GM03348 (cell line): ENCODE results near the gene TENM3.
"Not testable (repeated sequence)": the region's sequence is repeated elsewhere in the genome, so short reads cannot be mapped to it uniquely, and the experiment has no call there.

ENCODE experiments used
- DNase-seq: peaks from one replicate; pipeline ENCODE4 v3.0.0; 2012; ENCODE audit warnings: low spot score

Gene TENM3

DNA sequence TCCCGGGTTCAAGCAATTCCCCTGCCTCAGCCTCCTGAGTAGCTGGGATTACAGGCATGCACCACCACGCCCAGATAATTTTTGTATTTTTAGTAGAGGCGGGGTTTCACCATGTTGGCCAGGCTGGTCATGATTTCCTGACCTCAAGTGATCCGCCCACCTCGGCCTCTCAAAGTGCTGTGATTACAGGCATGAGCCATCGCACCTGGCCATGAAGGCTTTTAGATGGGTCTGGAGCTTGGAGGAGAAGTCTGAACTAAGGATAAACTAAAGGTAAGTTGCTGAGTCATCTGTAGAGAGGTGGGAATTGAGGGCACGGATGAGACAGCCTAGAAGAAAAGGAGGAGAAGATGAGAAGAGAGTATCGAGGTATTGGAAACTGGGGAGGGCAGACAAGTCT, at the start of gene TENM3:
TENM3 (plus strand) TSS at position 199 of the 400 bp plus-strand sequence. CDS start 80,619 bp downstream, outside the sequence.
- DNase-seq = not testable (repeated sequence)

- no peak for DNase-seq
Observed at GRCh38 chr4:182194091-182194824, 48.9 kb upstream of the TENM3 start.

DNA sequence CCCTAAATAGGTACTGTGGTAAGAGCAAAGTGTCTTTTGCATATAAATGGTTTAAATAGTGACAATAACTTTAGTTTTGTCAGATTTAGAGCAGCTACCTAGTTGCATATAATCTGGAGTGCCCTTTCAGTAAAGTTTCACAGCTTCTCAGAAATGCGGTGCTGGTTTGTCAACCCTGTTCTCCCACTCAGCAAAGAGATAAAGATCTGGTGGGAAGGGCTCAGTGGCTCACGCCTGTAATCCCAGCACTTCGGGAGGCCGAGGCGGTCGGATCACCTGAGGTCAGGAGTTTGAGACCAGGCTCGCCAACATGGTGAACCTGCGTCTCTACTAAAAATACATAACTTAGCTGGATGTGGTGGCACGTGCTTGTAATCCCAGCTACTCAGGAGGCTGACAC, 45.6 kb upstream of the TENM3 start:
- DNase-seq = no peak

- no peak for DNase-seq
Observed at GRCh38 chr4:182201871-182202270, 41.3 kb upstream of the TENM3 start.

- DNase-seq = no peak
Observed at GRCh38 chr4:182202650-182203049, 40.6 kb upstream of the TENM3 start.

- no peak for DNase-seq
Observed at GRCh38 chr4:182203872-182204411, 39.3 kb upstream of the TENM3 start.

- DNase-seq = no peak
Observed at GRCh38 chr4:182205306-182205705, 37.9 kb upstream of the TENM3 start.

DNA sequence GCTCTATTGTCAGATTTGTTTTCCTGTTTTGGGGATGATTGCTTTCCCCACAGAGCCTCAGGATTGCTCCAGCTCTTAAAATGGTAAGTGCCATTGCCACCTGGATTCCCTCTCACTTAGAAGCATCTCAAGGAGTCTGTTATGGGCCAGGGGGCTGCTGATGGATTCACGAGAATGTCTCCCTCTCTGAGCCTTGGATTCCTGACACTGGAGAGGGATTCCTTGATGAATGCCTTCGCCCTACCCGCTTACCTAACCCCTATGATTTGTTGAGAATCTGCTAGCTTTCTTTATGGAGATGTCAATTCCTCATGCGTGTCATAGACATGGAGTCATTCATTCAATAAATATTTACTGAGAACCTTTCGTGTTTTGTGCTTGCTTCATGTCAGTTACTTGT, 36.9 kb upstream of the TENM3 start:
- no peak for DNase-seq

DNA sequence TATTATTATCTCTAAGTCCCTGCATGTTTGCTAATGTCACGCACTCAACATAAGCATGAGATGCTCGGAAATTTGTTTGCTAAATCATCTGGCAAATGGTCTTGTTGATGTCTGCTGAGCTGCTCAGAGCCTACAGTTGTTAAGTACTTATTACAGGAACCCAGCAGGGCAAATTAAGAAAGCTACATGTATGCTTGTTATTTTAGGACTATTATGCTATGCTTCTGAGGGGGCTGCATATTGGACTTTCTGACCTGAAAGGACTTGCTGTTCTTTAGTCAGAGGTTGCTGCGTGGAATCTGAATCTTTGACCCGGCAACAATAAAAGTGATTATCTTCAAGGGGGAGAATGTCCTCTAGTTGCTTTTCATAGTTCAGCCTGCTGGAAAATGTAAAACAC, 36.3 kb upstream of the TENM3 start:
- no peak for DNase-seq

GRCh38 chr4:182207830-182208396, 35.3 kb upstream of the TENM3 start:
- DNase-seq = peak; percentile 73

- no peak for DNase-seq
Observed at GRCh38 chr4:182208526-182209050, 34.6 kb upstream of the TENM3 start.

- peak; percentile 61 for DNase-seq
Observed at GRCh38 chr4:182212211-182212761, 30.9 kb upstream of the TENM3 start.

DNA sequence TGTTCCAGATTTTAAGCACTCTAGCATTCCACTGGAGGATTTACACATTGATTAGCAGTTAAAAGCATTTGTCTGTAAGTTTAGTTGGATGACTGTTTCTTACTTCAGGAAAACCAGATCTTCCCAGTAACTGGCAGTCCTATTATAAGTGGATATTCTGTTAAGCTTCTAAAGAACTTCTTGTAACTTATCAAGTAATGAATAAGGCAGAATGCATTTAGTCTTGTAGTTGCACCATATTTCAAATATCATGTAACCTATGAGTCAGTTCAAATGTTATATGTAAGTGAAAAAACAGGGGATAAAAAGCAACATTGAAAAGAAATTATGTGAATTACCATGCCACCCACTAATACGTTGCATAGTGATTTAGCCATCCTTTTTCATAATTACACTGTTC, 30.2 kb upstream of the TENM3 start:
- DNase-seq = peak; percentile 21

DNA sequence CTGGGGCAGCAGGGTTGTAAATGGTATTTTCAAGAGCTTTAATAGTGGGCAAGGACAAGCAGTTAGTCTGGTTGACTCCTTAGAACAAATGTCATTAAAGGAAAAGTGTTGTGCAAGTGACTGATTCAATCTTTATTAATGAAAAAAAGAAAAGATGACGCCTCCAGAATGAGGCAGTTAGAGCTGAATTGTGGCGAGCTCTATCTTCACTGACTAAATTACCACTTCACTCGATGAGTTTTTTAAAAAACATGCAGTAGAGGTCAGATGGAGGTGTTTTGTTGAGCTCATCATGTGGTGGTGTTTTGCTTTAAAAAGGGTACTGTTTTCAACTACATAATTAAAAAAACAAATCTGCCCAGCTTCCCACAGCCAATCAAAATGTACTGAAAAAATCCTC, 28.1 kb upstream of the TENM3 start:
- peak; percentile 29 for DNase-seq

GRCh38 chr4:182216005-182216404, 27.2 kb upstream of the TENM3 start:
- no peak for DNase-seq

DNA sequence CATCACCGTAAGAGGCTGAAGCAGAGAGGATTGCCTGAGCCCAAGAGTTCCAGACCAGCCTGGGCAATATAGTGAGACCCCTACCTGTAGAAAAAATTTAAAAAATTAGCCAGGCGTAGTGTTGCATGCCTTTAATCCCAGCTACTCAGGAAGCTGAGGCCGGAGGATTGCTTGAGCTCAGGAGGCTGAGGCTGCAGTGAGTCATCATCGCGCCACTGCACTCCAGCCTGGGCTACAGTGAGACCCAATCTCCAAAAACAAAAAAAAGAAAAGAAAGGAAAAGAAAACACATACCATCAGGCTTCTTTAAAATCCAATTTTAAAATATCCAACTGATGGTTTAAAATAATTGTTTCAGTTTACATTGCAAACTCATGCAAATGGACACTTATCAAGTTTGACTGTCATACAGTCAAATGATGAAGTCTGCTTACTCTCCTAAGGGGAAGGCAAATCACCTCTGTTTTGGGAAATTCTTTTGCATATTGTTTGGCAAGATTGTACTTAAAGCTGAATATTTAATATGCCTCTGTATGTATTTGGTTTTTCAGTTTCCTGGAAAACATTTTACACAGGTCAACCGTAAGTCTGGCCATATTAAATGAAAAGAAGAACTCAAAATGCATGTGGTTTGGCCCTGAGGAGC, 23.7 kb upstream of the TENM3 start:
- DNase-seq = no peak

GRCh38 chr4:182221987-182222386, 21.2 kb upstream of the TENM3 start:
- DNase-seq = no peak

- DNase-seq = no peak
Observed at GRCh38 chr4:182222766-182223165, 20.4 kb upstream of the TENM3 start.

- no peak for DNase-seq
Observed at GRCh38 chr4:182223708-182224107, 19.5 kb upstream of the TENM3 start.

DNA sequence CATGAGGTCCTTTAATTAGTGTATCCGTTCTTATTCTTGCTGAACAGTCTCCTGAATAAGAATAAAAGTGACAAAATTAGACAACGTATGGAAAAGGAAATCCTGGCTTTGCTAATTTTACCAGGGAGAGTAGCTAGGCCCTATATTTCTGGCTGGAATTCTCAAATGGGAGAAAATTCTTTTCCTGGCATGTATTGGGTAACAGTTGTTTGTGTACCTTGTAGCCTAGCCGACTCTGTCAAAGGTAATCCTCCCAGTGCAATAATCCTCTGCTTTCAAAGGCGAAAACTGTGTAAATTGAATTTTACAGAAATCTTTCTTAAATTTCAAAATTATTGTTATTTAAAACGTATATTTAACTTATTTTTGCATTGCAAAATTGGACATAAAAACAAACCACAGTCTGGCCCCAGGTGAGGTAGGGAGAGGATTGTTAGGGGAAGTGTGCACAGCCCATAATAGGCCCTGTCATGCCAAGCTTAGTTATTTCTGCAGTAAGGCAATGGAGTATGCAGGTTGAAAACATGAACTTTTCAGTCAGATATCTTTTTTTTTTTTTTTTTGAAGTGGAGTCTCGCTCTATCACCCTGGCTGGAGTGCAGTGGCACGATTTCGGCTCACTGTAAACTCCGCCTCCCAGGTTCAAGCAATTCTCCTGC, 18.9 kb upstream of the TENM3 start:
- DNase-seq = no peak

GRCh38 chr4:182225257-182225852, 17.8 kb upstream of the TENM3 start:
- DNase-seq = no peak

DNA sequence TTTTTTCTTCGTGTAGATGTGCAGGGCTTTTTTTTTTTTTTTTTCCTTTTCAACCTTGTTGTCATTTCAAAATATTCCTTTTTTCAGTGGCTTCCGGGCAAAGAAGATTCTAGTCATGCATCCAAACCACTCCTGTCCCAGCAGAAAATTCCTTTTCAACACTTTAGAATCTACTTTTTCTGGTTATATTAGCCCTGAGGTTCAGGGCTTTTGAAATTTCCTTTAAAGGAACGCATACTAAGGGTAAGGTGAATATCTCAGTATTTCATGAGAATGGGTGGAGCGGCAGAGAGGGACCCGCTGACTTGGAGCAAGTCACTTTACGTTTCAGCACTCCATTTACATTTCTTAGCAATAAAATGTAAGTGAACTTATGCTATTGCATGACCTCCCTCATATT, 15.6 kb upstream of the TENM3 start:
- no peak for DNase-seq
